GM12865 (cell line): Measurements from ENCODE around the gene L1TD1.

Experiments used
- DNase-seq: peaks from one replicate; pipeline ENCODE4 v3.0.0; 2010; ENCODE audit warnings: low read depth
- H3K4me3 ChIP-seq: 2 replicates; pipeline ENCODE4 v1.5.1; 2011; ENCODE audit warnings: mild to moderate bottlenecking, low read depth, low read length, control low read depth
- TF ChIP-seq, protein P1 (sequence below): IDR thresholded peaks from 2 replicates; pipeline ENCODE4 v1.5.1; 2011; ENCODE audit warnings: low read length, control low read depth, low read depth, inconsistent platforms; ENCODE audit not compliant: insufficient read depth; ENCODE audit errors: missing control alignments

L1TD1 gene

GRCh38 chr1:62221171-62221570 is 26.5 kb downstream of the L1TD1 start:
- TF ChIP-seq, protein P1, sequence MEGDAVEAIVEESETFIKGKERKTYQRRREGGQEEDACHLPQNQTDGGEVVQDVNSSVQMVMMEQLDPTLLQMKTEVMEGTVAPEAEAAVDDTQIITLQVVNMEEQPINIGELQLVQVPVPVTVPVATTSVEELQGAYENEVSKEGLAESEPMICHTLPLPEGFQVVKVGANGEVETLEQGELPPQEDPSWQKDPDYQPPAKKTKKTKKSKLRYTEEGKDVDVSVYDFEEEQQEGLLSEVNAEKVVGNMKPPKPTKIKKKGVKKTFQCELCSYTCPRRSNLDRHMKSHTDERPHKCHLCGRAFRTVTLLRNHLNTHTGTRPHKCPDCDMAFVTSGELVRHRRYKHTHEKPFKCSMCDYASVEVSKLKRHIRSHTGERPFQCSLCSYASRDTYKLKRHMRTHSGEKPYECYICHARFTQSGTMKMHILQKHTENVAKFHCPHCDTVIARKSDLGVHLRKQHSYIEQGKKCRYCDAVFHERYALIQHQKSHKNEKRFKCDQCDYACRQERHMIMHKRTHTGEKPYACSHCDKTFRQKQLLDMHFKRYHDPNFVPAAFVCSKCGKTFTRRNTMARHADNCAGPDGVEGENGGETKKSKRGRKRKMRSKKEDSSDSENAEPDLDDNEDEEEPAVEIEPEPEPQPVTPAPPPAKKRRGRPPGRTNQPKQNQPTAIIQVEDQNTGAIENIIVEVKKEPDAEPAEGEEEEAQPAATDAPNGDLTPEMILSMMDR = no peak
- DNase-seq = no peak
- H3K4me3 ChIP-seq = no peak overlapping the region

DNA sequence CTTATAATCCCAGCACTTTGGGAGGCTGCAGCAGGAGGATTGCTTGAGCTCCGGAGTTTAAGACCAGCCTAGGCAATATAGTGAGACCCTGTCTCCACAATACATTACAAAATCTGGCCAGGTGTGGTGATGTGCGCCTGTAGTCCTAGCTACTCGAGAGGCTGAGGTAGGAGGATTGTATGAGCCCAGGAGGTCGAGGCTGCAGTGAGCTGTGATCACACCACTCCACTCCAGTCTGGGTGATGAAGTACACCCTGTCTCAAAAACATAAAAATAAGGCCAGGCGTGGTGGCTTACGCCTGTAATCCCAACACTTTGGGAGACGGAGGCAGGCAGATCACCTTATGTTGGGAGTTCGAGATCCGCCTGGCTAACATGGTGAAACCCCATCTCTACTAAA is 27.7 kb downstream of the L1TD1 start:
- DNase-seq = no peak
- H3K4me3 ChIP-seq = no peak overlapping the region
- TF ChIP-seq, protein P1 = no peak

GRCh38 chr1:62224182-62224581 is 29.5 kb downstream of the L1TD1 start:
- no peak overlapping the region for H3K4me3 ChIP-seq
- DNase-seq = no peak
- TF ChIP-seq, protein P1 = no peak

- no peak overlapping the region for H3K4me3 ChIP-seq
- TF ChIP-seq, protein P1 = no peak
- no peak for DNase-seq
Measured at GRCh38 chr1:62227496-62227895, 32.8 kb downstream of the L1TD1 start.

DNA sequence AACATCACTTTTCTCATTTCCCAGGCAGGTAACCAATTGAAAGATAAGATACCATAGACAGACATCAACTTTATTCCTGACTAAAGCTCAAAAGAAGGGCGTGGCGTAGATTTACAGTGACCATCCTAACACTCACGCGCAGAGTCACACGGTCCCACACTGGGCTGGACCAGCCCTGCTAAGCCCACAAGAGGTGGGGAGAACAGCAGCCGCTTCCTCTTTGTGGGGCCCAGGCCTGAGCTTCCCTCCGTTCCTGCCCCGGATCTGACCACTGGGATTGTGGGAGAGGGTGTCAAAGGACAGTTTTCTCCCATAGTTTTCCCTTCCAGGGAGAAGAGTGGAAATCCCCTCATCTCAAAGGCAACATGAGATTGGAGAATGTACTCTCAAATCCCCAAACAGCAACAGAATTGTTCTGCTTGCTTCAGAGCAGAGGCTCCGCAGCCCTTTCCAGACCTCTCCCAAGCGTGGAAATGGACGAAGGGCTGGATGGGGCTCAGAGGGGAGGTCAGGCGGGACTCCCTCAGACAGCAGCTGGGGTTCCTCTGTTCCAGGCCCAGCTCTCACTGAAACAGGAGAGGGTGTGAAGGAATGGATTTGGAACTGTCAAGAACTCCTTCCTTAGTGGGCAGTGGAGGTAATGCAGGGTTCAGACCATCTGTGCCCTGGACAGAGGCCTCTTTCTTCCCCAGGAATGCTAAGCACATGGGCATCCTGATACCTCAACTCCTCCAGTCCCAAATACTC is 33.7 kb downstream of the L1TD1 start:
- no peak overlapping the region for H3K4me3 ChIP-seq
- TF ChIP-seq, protein P1 = no peak
- no peak for DNase-seq

GRCh38 chr1:62228883-62229187 is 34.2 kb downstream of the L1TD1 start:
- no peak for DNase-seq
- TF ChIP-seq, protein P1 = no peak
- H3K4me3 ChIP-seq = no peak overlapping the region

GRCh38 chr1:62229468-62229867 is 34.8 kb downstream of the L1TD1 start:
- TF ChIP-seq, protein P1 = no peak
- no peak for DNase-seq
- H3K4me3 ChIP-seq = no peak overlapping the region
